CMK (cell line): ENCODE measurements around the gene NTSR1.

ENCODE experiments used
- DNase-seq: peaks from one replicate; pipeline ENCODE4 v3.0.0-alpha.2; 2010; ENCODE audit warnings: low read depth

Gene NTSR1

DNA sequence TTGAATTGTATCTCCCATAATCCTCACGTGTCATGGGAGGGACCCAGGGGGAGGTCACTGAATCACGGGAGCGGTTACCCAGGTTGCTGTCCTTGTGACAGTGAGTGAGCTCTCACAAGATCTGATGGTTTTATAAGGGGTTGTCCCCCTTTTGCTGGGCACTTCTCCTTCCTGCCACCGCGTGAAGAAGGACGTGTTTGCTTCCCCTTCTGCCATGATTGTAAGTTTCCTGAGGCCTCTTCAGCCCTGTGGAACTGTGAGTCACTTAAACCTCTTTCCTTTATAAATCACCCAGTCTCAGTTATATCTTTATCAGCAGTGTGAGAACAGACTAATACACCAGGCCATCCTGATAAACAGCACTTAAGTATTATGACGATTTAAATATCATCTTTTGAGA, 78.7 kb downstream of the NTSR1 start:
- no peak for DNase-seq

GRCh38 chr20:62787866-62788265, 79.2 kb downstream of the NTSR1 start:
- no peak for DNase-seq

DNA sequence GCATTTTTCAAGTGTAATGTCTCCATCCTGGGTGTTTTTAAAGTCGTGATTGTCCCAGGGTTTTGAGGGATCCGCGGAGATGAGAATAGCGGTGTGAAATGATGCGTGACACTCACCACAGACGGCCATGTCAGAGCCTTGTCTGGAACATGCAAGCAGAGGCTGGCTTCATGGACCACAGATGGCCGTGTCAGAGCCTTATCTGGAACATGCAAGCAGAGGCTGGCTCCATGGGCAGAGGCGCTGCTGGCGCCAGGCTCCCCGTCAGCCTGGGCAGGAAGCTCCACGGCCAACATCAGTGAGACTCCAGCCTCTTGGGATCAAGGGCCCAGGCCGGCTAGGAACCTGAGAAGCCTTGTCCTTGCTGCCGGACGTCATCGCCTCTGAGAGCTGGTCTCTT, 80.0 kb downstream of the NTSR1 start:
- no peak for DNase-seq

DNA sequence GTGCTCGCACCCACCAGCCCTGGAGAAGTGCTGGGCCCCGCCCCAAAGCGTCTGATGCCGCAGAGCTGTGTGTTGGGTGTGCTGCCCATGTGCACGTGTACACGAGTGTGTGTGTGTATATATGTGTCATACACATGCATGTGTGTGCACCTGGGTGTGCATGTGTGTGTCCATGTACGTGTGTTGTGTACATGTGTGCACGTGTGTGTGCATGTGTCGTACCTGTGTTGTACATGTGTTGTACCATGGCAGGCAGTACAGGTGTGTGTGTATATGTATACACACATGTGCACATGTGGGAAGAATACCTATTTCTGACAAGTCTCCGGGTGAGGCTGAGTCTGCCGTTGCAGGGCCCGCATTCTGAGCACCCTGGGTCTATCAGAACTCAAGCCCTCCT, 81.4 kb downstream of the NTSR1 start:
- no peak for DNase-seq

- DNase-seq: peak; percentile 83
These were observed 82.9 kb downstream of the NTSR1 start for GRCh38 chr20:62791301-62792181.

GRCh38 chr20:62792182-62792939, 83.7 kb downstream of the NTSR1 start:
- no peak for DNase-seq

GRCh38 chr20:62792940-62793756, 84.5 kb downstream of the NTSR1 start:
- no peak for DNase-seq

GRCh38 chr20:62793757-62794006, 85.0 kb downstream of the NTSR1 start:
- no peak for DNase-seq

GRCh38 chr20:62794007-62794724, 85.5 kb downstream of the NTSR1 start:
- peak; percentile 95 for DNase-seq

DNA sequence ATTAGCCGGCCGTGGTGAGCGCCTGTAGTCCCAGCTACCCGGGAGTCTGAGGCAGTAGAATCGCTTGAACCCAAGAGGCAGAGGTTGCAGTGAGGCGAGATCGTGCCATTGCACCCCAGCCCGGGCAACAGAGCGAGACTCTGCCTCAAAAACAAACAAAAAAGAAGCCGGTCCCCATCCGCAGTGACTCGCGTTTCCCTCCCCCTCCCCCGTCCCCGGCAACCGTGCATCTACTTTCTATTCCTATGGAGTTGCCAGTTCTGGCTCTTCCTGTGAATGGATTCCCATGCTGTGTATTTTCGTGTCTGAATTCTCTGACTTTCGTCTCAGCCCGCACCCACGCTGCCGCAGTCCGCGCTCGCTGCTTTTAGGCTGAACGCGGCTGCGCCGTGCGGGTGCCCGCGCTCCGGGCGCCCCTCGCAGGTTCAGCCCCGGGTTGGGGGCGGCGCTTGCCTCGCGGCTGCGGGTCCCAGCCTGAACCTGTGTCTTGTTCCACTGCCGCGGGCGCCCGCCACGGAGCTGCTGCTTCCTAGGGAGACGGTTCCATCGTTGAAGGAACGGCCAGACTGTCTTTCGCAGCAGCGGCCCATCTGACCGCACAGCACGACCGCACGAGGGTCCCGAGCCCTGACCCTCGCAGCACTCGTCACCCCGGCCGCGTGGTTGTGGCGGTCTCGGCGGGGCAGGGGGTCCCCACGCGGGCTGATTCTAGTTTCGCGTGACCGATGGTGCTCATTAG, 86.6 kb downstream of the NTSR1 start:
- DNase-seq: peak; percentile 70

DNA sequence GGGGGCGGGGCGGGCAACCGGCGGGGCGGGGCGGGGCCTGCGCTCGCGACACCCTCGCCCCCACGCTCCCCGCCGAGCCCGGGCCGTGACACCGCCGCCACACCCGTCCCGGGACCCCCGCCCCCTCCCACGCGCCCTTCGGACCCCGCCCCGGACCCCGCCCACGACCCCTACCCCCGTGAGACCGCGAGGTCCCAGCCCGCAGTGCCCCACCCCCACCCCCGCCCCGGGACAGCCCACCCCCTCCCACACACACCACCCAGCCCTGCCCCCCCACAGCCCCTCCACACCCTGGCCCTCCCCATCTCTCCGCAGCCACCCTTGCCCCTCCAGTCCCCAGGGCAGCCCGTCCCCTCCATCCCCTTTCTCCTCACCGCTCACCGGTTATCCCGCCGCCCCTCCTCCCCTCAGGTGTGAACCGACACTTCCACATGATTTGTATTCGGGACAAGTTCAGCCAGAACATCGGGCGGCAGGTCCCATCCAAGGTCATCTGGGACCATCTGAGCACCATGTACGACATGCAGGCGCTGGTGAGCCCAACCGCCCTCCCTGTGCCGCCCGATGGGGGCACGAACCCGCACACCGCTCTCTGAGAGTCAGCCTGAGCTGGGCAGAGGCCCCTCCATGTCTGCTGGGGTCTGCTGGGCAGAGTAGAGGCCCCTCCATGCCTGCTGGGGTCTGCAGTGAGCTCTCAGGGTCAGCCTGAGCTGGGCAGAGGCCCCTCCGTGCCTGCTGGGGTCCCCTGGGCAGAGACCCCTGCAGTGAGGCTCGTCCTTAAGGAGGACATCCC, 88.3 kb downstream of the NTSR1 start:
- no peak for DNase-seq

DNA sequence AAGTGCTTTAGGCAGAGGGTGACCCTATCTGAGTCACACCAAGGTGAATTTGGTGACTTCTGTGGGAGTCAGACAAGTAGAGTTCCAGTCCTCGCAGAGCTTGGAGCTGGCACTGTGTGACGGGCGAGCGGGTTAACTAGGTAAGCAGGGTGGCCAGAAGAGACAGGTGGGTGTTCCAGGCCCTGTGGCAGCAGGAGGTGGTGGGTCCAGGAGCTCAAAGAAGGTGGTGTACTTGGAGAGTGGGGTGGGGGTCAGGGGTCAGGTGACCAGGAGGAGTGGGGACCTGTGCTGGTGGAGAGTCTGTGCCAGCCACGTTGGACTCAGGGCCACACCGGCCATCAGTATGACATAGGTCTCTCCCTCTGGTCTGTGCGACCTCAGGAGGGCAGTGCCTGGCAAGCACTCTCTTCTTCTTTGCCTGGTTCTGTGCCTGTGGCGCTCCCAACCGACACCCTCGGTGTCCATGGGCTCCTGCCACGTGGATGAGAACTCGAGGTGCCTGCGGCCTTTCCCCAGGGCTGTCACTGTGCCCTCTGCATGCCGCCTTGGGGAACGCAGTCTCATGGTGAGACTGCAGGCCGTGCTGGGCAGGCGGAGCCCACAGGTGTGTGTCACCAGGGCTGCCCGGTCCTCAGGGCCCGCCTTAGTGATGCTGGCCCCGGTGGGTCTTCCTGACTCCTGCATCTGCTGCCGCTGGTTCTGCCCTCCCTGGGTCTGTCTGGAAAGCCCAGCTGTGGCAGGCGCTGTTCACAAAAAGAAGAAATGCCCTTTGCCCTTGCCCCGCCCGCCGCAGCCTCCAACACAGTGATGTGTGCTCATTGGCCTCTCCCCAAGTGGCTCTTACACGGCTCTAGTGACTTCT, 89.3 kb downstream of the NTSR1 start:
- no peak for DNase-seq

DNA sequence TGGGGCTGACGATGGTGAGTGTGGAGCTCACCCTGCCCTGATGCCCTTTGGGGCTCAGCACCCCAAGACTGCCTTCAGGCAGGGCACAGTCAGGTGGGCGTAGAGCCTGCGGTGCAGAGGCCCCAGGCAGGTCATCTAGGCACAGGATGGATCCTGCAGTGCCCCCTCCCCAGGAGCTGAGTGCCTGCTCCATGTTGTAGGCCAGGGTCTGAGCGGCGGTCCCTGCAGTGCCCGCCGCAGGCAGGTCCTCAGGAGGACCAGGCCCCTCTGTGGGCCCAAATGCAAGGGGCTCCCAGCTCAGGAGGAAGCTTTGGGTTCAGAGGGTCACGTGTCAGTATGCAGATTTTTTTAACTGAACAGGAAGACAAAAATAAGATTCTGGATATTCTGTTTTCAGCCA, 90.4 kb downstream of the NTSR1 start:
- DNase-seq: no peak

- DNase-seq: no peak
These were observed 90.8 kb downstream of the NTSR1 start for GRCh38 chr20:62799459-62799858.

- DNase-seq: no peak
These were observed 91.2 kb downstream of the NTSR1 start for GRCh38 chr20:62799873-62800272.

GRCh38 chr20:62800314-62801259, 92.0 kb downstream of the NTSR1 start:
- DNase-seq: no peak

DNA sequence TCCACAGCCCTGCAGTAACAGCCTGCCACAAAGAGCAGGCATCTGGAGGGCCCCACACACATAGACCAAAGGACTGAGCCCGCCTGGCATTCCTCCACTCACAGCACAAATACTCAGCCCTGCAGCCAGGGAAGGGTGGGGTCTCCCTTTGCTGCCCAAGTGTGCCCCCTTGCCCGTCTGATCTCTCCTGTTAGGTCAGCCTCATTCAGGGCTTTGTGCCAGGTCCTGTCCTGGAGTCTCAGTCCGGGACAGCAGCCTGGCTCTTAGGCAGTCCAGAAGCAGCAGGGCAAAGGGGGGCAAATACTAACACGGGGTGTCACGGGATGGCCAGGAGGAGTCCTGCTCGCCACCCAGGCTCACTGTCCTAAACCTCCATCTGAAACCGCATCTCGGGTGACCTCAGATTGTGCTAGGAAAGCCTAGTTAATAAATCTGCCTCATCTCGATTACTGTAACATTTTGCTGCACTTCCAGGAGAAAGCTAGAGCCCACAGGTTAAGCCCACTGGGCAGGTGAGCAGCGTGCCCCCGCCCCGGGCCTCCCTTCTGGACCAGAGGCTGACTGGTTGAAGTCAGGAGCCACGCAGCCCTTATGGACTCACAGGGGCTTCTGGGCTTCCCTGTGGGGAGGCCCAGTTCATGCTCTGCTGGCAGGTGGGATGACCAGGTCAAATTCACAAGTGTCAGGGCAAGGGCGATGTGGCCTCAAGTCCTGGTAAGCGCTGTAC, 92.8 kb downstream of the NTSR1 start:
- DNase-seq: no peak
